Adipocyte (in vitro differentiated cells): ENCODE measurements around the gene C9.
"Not testable (repeated sequence)": the region's sequence is repeated elsewhere in the genome, so short reads cannot be mapped to it uniquely, and the experiment has no call there.

ENCODE experiments used
- DNase-seq: peaks from one replicate; pipeline ENCODE4 v3.0.0-alpha.2; 2015; ENCODE audit warnings: low read depth
- H3K27me3 ChIP-seq: replicated peaks from 2 replicates; pipeline ENCODE4 v1.7.0; 2013; ENCODE audit warnings: mild to moderate bottlenecking, low read length, moderate library complexity; ENCODE audit not compliant: control insufficient read depth, insufficient read depth
- H3K36me3 ChIP-seq: 2 replicates; pipeline ENCODE4 v1.7.0; 2013; ENCODE audit warnings: low read length, mild to moderate bottlenecking, moderate library complexity; ENCODE audit not compliant: control insufficient read depth, insufficient read depth, severe bottlenecking
- H3K4me1 ChIP-seq: 2 replicates; pipeline ENCODE4 v1.7.0; 2013; ENCODE audit warnings: mild to moderate bottlenecking, low read length, moderate library complexity; ENCODE audit not compliant: control insufficient read depth, insufficient read depth
- H3K4me3 ChIP-seq: 2 replicates; pipeline ENCODE4 v1.7.0; 2013; ENCODE audit warnings: mild to moderate bottlenecking, low read length, moderate library complexity
- H3K9ac ChIP-seq: 2 replicates; pipeline ENCODE4 v1.7.0; 2013; ENCODE audit warnings: mild to moderate bottlenecking, low read length, moderate library complexity
- H3K9me3 ChIP-seq: 2 replicates; pipeline ENCODE4 v1.7.0; 2013; ENCODE audit warnings: mild to moderate bottlenecking, low read length, moderate library complexity; ENCODE audit not compliant: control insufficient read depth

The C9 gene

DNA sequence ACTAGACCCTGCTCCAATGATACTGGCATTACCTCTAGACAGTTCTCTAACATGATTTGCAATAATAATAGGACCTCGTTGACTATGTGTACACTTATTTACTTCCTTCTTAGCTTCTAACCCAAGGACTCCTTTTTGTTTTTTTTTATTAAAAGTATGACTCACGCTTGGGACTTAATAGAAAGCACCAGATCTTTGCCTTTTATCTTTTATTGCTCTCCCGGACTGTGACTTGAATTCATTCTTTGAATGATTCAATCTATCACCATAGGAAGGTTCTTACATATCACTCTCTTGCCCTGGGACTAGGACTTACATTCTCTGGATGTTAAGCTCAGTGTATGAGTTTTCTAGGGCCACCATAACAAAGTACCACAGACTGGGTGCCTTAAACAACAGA is 9.0 kb downstream of the C9 start:
- Histone ChIP-seq H3K9ac (no peak overlapping the region), H3K27me3 (peaks cover 3% of the 10 kb centered on the region), H3K4me1 (no peaks in the 10 kb centered on the region), H3K36me3 (no peaks in the 10 kb centered on the region), H3K9me3 (peaks cover 15% of the 10 kb centered on the region), H3K4me3 (no peak overlapping the region)
- DNase-seq = no peak

- no peak for DNase-seq
- H3K9me3 ChIP-seq = peaks cover 21% of the 10 kb centered on the region
- peaks cover 7% of the 10 kb centered on the region for H3K27me3 ChIP-seq
- H3K36me3 ChIP-seq = no peaks in the 10 kb centered on the region
- H3K9ac ChIP-seq = no peak overlapping the region
- H3K4me3 ChIP-seq = no peak overlapping the region
- no peaks in the 10 kb centered on the region for H3K4me1 ChIP-seq
Measured at GRCh38 chr5:39353717-39354399, 10.4 kb downstream of the C9 start.

DNA sequence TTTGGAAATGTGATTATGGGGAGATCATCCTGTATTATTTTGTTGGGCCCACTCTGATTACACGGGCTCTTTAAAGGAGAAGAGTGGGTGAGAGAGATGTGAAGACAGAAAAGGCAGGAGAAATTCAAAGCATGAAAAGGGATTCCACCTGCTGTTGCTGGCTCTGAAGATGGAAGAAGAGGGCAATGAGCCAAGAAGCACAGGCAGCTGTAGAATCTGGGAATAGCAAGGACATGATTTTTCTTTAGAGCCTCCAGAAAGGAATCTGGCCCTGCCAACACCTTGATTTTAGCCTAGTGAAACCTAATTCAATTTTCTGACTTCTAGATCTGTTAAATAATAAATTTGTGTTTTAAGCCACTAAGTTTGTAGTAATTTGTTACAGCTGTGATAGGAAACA is 11.3 kb downstream of the C9 start:
- H3K4me3 ChIP-seq = no peak overlapping the region

DNA sequence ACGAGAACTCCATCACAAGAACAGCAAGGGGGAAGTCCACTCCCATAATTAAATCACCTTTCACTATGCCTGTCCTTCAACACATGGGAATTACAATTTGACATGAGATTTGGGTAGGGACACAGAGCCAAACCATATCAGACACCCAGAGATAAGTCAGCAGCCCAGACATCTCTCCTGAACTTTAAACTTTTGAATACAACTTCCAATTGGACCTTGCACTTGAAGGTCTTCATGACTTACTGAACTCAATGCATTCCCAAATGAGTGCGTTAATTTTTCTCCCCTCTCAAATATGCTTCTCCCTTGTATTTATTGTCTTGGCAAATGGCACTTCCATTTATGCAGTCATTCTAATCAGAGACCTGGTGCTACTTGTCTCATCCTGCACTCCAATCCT is 12.1 kb downstream of the C9 start:
- Histone ChIP-seq H3K27me3 (peaks cover 7% of the 10 kb centered on the region), H3K4me3 (no peak overlapping the region)
- DNase-seq = no peak

More for the DNA sequence above, 11.3 kb downstream of the C9 start:
- DNase-seq = no peak
- Histone ChIP-seq H3K9ac (no peak overlapping the region), H3K4me1 (no peaks in the 10 kb centered on the region), H3K27me3 (peaks cover 7% of the 10 kb centered on the region), H3K9me3 (peaks cover 21% of the 10 kb centered on the region), H3K36me3 (no peaks in the 10 kb centered on the region)

GRCh38 chr5:39349484-39349883 is 14.8 kb downstream of the C9 start:
- peaks cover 7% of the 10 kb centered on the region for H3K27me3 ChIP-seq
- H3K4me3 ChIP-seq = no peak overlapping the region
- no peaks in the 10 kb centered on the region for H3K4me1 ChIP-seq
- no peak overlapping the region for H3K9ac ChIP-seq
- H3K36me3 ChIP-seq = no peaks in the 10 kb centered on the region
- H3K9me3 ChIP-seq = peaks cover 21% of the 10 kb centered on the region
- no peak for DNase-seq

More for the DNA sequence above, 12.1 kb downstream of the C9 start:
- H3K36me3 ChIP-seq = no peaks in the 10 kb centered on the region
- H3K9me3 ChIP-seq = peaks cover 21% of the 10 kb centered on the region
- H3K9ac ChIP-seq = no peak overlapping the region
- H3K4me1 ChIP-seq = no peaks in the 10 kb centered on the region

DNA sequence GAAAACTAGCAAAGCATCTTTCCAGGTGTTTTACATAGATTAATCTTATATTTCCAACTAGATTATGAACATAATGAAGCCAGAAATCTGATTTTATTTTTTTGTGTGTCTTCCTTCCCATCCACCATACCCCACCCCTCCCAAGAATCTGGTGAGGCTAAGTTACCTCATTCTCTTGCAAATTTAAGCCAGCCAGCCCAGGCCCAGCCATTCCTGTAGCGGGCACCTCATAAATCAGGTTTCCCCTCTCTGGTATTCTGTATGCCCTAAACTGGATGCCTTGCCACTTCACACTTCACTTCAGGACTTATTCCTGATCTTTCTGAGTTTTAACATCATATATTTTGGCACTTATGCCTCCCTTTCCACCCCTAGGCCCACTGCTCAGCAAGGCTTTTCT is 21.8 kb downstream of the C9 start:
- Histone ChIP-seq H3K4me1 (peaks cover 4% of the 10 kb centered on the region), H3K4me3 (no peak overlapping the region), H3K27me3 (no peaks in the 10 kb centered on the region), H3K9ac (no peak overlapping the region), H3K36me3 (no peaks in the 10 kb centered on the region), H3K9me3 (no peaks in the 10 kb centered on the region)
- no peak for DNase-seq

GRCh38 chr5:39341896-39342295 is 22.4 kb downstream of the C9 start:
- DNase-seq = no peak
- Histone ChIP-seq H3K4me3 (no peak overlapping the region), H3K9ac (no peak overlapping the region), H3K4me1 (peaks cover 4% of the 10 kb centered on the region), H3K9me3 (no peaks in the 10 kb centered on the region), H3K36me3 (no peaks in the 10 kb centered on the region), H3K27me3 (no peaks in the 10 kb centered on the region)

- peak; percentile 35 for DNase-seq
- Histone ChIP-seq H3K9me3 (no peaks in the 10 kb centered on the region), H3K9ac (no peak overlapping the region), H3K4me1 (peaks cover 4% of the 10 kb centered on the region), H3K27me3 (no peaks in the 10 kb centered on the region), H3K36me3 (no peaks in the 10 kb centered on the region), H3K4me3 (no peak overlapping the region)
Measured at GRCh38 chr5:39340506-39340905, 23.8 kb downstream of the C9 start.

DNA sequence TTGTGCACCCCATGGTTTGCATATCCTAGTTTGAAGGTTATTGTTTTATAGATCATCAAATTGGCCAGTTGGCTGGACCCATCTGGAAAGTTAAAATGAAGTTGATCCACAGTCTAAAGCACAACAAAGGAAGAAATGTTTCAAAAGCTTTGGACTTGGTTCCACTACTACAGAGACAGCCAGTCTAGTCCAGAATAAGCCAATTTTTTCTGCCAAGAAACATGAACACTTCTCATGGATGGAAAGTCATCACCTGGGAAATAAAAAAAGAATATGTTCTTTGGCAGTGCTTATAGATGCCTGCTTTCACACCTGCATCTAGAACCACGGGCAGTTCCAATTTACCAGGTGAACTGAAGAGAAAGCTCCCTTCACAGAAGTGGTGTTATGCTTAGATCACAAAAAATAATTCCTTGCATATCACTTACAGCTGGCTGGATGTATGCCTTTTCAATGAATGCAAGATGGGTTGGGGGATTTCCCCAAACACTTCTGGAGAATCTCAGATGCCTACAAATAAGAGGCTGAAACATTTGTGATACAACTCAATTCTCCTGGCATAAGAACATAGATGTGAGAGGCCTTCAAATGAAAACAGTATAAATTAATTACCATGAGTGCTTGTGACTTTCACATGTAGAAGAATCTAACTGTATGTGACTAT is 26.9 kb downstream of the C9 start:
- H3K9me3 ChIP-seq = no peaks in the 10 kb centered on the region
- DNase-seq = no peak
- H3K36me3 ChIP-seq = no peaks in the 10 kb centered on the region
- no peak overlapping the region for H3K9ac ChIP-seq
- H3K4me1 ChIP-seq = peaks cover 12% of the 10 kb centered on the region
- H3K4me3 ChIP-seq = no peak overlapping the region
- no peaks in the 10 kb centered on the region for H3K27me3 ChIP-seq

GRCh38 chr5:39334296-39334695 is 30.0 kb downstream of the C9 start:
- H3K4me1 ChIP-seq = peaks cover 19% of the 10 kb centered on the region
- H3K36me3 ChIP-seq, H3K4me3 ChIP-seq, DNase-seq, H3K9me3 ChIP-seq, H3K9ac ChIP-seq, H3K27me3 ChIP-seq: not testable (repeated sequence)

- Histone ChIP-seq H3K4me3 (no peak overlapping the region), H3K9me3 (no peaks in the 10 kb centered on the region), H3K36me3 (no peaks in the 10 kb centered on the region), H3K4me1 (peaks cover 27% of the 10 kb centered on the region), H3K9ac (no peak overlapping the region), H3K27me3 (no peaks in the 10 kb centered on the region)
- DNase-seq = no peak
Measured at GRCh38 chr5:39333104-39333503, 31.2 kb downstream of the C9 start.
